ENCODE measurements around the gene SMO. TPM values are rescaled to one million over a fixed set of nuclear protein-coding genes. Genes with fewer than 3 reads are reported as not detected.

SMO gene
- total RNA-seq, 1 donor from 2014 or later, result 17.4 TPM

DNA sequence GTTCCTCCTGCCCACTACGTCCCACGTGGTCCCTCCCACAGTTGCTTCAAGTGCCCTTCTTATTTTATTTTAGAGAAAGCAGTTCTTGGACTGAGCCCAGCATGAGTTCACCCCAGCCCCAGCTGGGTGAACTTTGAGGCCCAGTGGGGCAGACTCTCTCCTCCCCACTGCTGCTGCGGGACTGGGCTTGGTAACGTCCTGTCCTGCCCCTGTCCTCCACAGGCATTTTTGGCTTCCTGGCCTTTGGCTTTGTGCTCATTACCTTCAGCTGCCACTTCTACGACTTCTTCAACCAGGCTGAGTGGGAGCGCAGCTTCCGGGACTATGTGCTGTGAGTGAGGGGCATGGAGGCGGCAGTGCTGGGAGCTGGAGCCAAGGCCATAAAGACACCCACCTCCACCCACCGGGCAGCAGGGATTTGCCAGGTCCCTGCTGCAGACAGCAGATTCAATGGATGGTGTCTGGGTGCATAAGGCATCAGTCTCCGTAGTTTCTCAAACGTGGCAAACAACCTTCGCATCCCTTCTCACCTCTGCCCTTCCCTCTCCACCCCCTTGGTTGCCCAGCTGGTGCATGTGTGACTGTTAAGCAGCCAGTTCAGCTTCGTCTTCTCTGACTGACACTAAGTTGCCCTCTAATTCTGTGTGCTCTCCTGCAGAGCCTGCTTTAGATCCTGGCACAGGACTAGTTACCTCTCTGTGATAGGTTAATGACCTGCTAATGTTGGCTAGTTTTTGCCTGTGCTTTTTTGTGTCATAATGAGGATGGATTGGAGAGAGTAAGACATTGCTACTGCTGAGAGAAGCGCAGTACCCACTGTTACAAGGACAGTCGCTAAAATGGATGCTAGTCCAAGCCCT lies 20.9 kb downstream of the SMO start:
- H3K27me3 Mint-ChIP-seq (ENCODE audit: unreplicated experiment), result peaks cover 10% of the 10 kb centered on the region
- peaks cover 16% of the 10 kb centered on the region for H3K36me3 Mint-ChIP-seq (ENCODE audit: low read depth, unreplicated experiment)
- H3K27ac Mint-ChIP-seq (ENCODE audit: unreplicated experiment), result no peak overlapping the region
- TF ChIP-seq, protein P1, sequence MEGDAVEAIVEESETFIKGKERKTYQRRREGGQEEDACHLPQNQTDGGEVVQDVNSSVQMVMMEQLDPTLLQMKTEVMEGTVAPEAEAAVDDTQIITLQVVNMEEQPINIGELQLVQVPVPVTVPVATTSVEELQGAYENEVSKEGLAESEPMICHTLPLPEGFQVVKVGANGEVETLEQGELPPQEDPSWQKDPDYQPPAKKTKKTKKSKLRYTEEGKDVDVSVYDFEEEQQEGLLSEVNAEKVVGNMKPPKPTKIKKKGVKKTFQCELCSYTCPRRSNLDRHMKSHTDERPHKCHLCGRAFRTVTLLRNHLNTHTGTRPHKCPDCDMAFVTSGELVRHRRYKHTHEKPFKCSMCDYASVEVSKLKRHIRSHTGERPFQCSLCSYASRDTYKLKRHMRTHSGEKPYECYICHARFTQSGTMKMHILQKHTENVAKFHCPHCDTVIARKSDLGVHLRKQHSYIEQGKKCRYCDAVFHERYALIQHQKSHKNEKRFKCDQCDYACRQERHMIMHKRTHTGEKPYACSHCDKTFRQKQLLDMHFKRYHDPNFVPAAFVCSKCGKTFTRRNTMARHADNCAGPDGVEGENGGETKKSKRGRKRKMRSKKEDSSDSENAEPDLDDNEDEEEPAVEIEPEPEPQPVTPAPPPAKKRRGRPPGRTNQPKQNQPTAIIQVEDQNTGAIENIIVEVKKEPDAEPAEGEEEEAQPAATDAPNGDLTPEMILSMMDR (IDR thresholded peaks at IDR 0.05; ENCODE audit: unreplicated experiment), result no peak
- H3K4me3 Mint-ChIP-seq (ENCODE audit: unreplicated experiment), result no peak overlapping the region
- H3K4me1 Mint-ChIP-seq (ENCODE audit: unreplicated experiment), result no peaks in the 10 kb centered on the region
- no peak for DNase-seq (ENCODE audit: low spot score)
- no peaks in the 10 kb centered on the region for H3K9me3 Mint-ChIP-seq (ENCODE audit: unreplicated experiment)

DNA sequence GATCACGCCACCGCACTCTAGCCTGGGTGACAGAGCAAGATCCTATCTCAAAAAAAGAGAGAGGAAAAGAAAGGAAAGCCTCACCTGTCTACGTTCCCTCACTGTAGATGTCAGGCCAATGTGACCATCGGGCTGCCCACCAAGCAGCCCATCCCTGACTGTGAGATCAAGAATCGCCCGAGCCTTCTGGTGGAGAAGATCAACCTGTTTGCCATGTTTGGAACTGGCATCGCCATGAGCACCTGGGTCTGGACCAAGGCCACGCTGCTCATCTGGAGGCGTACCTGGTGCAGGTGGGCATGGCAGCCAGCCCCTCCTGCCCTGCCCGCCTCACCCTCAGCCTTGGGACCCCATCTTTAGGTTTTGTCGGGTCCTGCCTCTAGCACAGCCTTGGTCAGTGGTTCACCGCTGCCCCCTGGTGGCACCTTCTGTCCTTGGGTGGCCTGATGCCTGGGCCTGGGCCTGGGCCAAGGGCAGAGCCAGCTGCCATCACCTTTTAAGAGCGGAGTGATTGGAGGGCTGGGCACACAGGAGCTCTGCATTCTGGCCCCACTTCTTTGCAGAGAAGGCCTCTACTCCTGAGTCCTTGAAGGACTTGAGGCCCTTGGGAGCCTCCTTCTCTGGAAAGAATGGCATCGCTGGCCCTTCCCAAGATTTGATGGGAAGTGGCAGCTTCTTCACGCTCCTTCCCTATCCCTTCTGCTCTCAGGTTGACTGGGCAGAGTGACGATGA lies 22.0 kb downstream of the SMO start:
- Mint-ChIP-seq H3K27ac (ENCODE audit: unreplicated experiment) (no peak overlapping the region), H3K4me3 (ENCODE audit: unreplicated experiment) (no peak overlapping the region), H3K27me3 (ENCODE audit: unreplicated experiment) (peaks cover 10% of the 10 kb centered on the region), H3K4me1 (ENCODE audit: unreplicated experiment) (no peaks in the 10 kb centered on the region), H3K9me3 (ENCODE audit: unreplicated experiment) (no peaks in the 10 kb centered on the region), H3K36me3 (ENCODE audit: low read depth, unreplicated experiment) (peaks cover 16% of the 10 kb centered on the region)
- DNase-seq (ENCODE audit: low spot score), result peak; percentile 88
- TF ChIP-seq, protein P1 (IDR thresholded peaks at IDR 0.05; ENCODE audit: unreplicated experiment), result peak; percentile 80

DNA sequence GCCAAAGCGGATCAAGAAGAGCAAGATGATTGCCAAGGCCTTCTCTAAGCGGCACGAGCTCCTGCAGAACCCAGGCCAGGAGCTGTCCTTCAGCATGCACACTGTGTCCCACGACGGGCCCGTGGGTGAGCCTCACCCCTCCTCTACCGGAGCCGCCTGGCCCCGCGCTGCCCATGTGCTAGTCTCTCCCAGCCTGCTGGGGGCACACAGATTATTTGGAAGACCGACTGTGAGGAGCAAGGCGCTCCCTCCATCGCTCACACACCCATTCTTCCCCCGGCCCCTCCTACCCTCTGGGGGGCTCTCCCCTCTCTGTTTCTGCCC lies 22.5 kb downstream of the SMO start:
- Mint-ChIP-seq H3K27ac (ENCODE audit: unreplicated experiment) (no peak overlapping the region), H3K4me3 (ENCODE audit: unreplicated experiment) (no peak overlapping the region), H3K9me3 (ENCODE audit: unreplicated experiment) (no peaks in the 10 kb centered on the region), H3K36me3 (ENCODE audit: low read depth, unreplicated experiment) (peaks cover 19% of the 10 kb centered on the region), H3K27me3 (ENCODE audit: unreplicated experiment) (peaks cover 10% of the 10 kb centered on the region), H3K4me1 (ENCODE audit: unreplicated experiment) (no peaks in the 10 kb centered on the region)
- TF ChIP-seq, protein P1 (IDR thresholded peaks at IDR 0.05; ENCODE audit: unreplicated experiment), result no peak
- DNase-seq (ENCODE audit: low spot score), result no peak

DNA sequence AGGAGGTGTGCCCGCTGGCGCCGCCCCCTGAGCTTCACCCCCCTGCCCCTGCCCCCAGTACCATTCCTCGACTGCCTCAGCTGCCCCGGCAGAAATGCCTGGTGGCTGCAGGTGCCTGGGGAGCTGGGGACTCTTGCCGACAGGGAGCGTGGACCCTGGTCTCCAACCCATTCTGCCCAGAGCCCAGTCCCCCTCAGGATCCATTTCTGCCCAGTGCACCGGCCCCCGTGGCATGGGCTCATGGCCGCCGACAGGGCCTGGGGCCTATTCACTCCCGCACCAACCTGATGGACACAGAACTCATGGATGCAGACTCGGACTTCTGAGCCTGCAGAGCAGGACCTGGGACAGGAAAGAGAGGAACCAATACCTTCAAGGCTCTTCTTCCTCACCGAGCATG lies 23.7 kb downstream of the SMO start:
- peaks cover 24% of the 10 kb centered on the region for H3K36me3 Mint-ChIP-seq (ENCODE audit: low read depth, unreplicated experiment)
- no peak for DNase-seq (ENCODE audit: low spot score)
- no peak overlapping the region for H3K27ac Mint-ChIP-seq (ENCODE audit: unreplicated experiment)
- no peaks in the 10 kb centered on the region for H3K4me1 Mint-ChIP-seq (ENCODE audit: unreplicated experiment)
- no peak overlapping the region for H3K4me3 Mint-ChIP-seq (ENCODE audit: unreplicated experiment)
- no peaks in the 10 kb centered on the region for H3K9me3 Mint-ChIP-seq (ENCODE audit: unreplicated experiment)
- H3K27me3 Mint-ChIP-seq (ENCODE audit: unreplicated experiment), result peaks cover 11% of the 10 kb centered on the region
- TF ChIP-seq, protein P1 (IDR thresholded peaks at IDR 0.05; ENCODE audit: unreplicated experiment), result no peak

DNA sequence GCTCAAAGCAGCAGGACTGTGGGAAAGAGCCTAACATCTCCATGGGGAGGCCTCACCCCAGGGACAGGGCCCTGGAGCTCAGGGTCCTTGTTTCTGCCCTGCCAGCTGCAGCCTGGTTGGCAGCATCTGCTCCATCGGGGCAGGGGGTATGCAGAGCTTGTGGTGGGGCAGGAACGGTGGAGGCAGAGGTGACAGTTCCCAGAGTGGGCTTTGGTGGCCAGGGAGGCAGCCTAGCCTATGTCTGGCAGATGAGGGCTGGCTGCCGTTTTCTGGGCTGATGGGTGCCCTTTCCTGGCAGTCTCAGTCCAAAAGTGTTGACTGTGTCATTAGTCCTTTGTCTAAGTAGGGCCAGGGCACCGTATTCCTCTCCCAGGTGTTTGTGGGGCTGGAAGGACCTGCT lies 24.2 kb downstream of the SMO start:
- Mint-ChIP-seq H3K4me3 (ENCODE audit: unreplicated experiment) (no peak overlapping the region), H3K9me3 (ENCODE audit: unreplicated experiment) (no peaks in the 10 kb centered on the region), H3K27me3 (ENCODE audit: unreplicated experiment) (peaks cover 12% of the 10 kb centered on the region), H3K36me3 (ENCODE audit: low read depth, unreplicated experiment) (peaks cover 22% of the 10 kb centered on the region), H3K4me1 (ENCODE audit: unreplicated experiment) (no peaks in the 10 kb centered on the region), H3K27ac (ENCODE audit: unreplicated experiment) (no peak overlapping the region)
- TF ChIP-seq, protein P1 (IDR thresholded peaks at IDR 0.05; ENCODE audit: unreplicated experiment), result no peak
- DNase-seq (ENCODE audit: low spot score), result no peak
